Measurements from ENCODE around the gene FBXO9. TPM values are rescaled to one million over a fixed set of nuclear protein-coding genes. Genes with fewer than 3 reads are reported as not detected.

Gene FBXO9
- total and polyA plus RNA-seq, 4 donors: 36.8 to 79.1 (median 51.2) TPM

DNA sequence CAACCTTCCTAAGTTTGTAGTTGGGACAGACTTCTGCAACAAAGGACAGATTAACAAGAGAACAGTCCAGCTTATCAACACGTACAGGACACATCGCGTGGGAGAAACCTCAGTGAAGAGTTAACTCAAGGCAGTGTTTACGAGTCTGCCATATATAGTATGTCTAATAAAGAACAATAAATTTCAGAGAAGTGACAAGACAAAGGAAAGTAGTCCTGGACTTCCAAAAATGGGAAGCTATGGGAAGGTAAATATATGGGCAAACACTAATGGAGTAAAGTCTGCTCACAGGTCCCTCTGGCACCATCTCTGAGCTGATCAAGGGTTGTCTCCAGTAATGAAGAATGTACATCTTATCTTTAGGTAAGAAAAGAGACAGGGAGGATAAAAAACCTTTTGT is 48.5 kb downstream of the FBXO9 start:
- Histone ChIP-seq H3K36me3 (ENCODE audit: control insufficient read depth in 4 of 4, insufficient read depth in 3 of 4, low read depth in 1 of 4, low read length in 3 of 4) (no peaks in the 10 kb centered on the region), H3K9ac (ENCODE audit: low read depth in 1 of 2, low read length in 2 of 2) (no peak overlapping the region), H3K27me3 (ENCODE audit: control insufficient read depth in 4 of 4, insufficient read depth in 4 of 4, low read length in 3 of 4) (no peaks in the 10 kb centered on the region), H3K4me1 (ENCODE audit: control insufficient read depth in 4 of 4, insufficient read depth in 4 of 4, low read length in 3 of 4) (no peaks in the 10 kb centered on the region), H3K27ac (ENCODE audit: low read depth in 1 of 2, low read length in 2 of 2) (no peak overlapping the region), H3K9me3 (ENCODE audit: control insufficient read depth in 4 of 4, low read length in 3 of 4) (no peaks in the 10 kb centered on the region), H3K4me3 (ENCODE audit: low read depth in 1 of 3, low read length in 3 of 3) (no peak overlapping the region)
- 64% methylated on average over 4 of the region's 4 CpGs for WGBS
- TF ChIP-seq JUND (IDR thresholded peaks at IDR 0.05) (no peak), FOXA1 (IDR thresholded peaks at IDR 0.05) (no peak)
- no peak for DNase-seq (ENCODE audit: low spot score)

DNA sequence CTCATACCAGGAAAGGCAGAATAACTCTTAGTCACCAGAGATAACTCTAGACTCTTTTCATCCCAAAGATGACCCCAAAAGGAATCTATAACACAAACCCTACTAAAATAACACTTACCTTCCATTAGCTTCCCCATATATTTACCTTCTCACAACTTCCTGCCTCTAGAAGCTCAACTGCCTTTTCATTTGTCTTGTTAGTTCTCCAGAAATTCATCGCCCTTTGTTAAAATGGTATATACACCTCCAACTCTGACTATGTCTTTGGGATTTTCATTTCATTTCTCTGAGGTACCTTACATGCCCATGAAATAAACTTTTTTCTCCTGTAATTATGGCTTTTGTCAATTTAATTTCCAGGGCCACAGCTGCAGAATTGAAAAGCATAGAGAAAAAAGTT is 49.9 kb downstream of the FBXO9 start:
- 98% methylated on average over 1 of the region's 1 CpG for WGBS
- Histone ChIP-seq H3K4me1 (ENCODE audit: control insufficient read depth in 4 of 4, insufficient read depth in 4 of 4, low read length in 3 of 4) (peaks cover 0 to 3% (median 1%) of the 10 kb centered on the region in 4 donors), H3K9me3 (ENCODE audit: control insufficient read depth in 4 of 4, low read length in 3 of 4) (no peaks in the 10 kb centered on the region), H3K9ac (ENCODE audit: low read depth in 1 of 2, low read length in 2 of 2) (no peak overlapping the region), H3K36me3 (ENCODE audit: control insufficient read depth in 4 of 4, insufficient read depth in 3 of 4, low read depth in 1 of 4, low read length in 3 of 4) (no peaks in the 10 kb centered on the region), H3K27me3 (ENCODE audit: control insufficient read depth in 4 of 4, insufficient read depth in 4 of 4, low read length in 3 of 4) (no peaks in the 10 kb centered on the region), H3K27ac (ENCODE audit: low read depth in 1 of 2, low read length in 2 of 2) (no peak overlapping the region), H3K4me3 (ENCODE audit: low read depth in 1 of 3, low read length in 3 of 3) (no peak overlapping the region)
- TF ChIP-seq FOXA2 (IDR thresholded peaks at IDR 0.05) (no peak), RXRA (IDR thresholded peaks at IDR 0.05) (no peak), SP1 (IDR thresholded peaks at IDR 0.05) (no peak), REST (IDR thresholded peaks at IDR 0.05) (no peak), HNF4A (conservative IDR thresholded peaks at IDR 0.05) (no peak), ZBTB33 (IDR thresholded peaks at IDR 0.05) (no peak)
- no peak for DNase-seq (ENCODE audit: low spot score)

DNA sequence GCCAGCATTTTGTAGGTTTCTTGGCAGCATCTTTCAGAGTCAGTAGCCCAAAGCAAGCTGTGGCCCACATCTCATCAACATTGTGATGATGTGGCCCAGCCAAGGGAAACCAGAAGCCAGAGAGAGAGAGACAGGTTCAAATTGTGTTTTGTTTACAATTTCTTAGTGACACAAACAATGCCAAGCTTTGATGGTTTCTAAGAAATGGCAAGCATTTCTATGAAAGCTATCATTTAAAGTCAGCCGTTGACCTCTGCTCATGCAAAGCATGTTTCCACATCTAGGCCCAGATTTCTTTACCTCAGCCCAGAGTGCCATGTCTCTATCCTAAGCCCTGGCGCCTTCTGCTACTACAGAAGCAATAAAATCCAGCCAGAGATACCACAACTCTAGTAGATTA is 50.5 kb downstream of the FBXO9 start:
- WGBS: 89% methylated on average over 2 of the region's 2 CpGs
- TF ChIP-seq EGR1 (IDR thresholded peaks at IDR 0.05; ENCODE audit: low read depth in 2 of 2) (no peak), YY1 (IDR thresholded peaks at IDR 0.05) (no peak), FOXA1 (IDR thresholded peaks at IDR 0.05) (no peak), ZBTB33 (IDR thresholded peaks at IDR 0.05) (no peak), TAF1 (conservative IDR thresholded peaks at IDR 0.05) (no peak), RAD21 (IDR thresholded peaks at IDR 0.05) (no peak), JUND (IDR thresholded peaks at IDR 0.05) (no peak), RXRA (IDR thresholded peaks at IDR 0.05) (no peak), HNF4G (IDR thresholded peaks at IDR 0.05) (no peak), MAX (IDR thresholded peaks at IDR 0.05) (no peak), NR2F2 (IDR thresholded peaks at IDR 0.05) (no peak), GABPA (IDR thresholded peaks at IDR 0.05 in 1 of 2, conservative IDR thresholded peaks at IDR 0.05 in 1 of 2) (no peak), HNF4A (conservative IDR thresholded peaks at IDR 0.05) (no peak)
- TF ChIP-seq, protein P1, sequence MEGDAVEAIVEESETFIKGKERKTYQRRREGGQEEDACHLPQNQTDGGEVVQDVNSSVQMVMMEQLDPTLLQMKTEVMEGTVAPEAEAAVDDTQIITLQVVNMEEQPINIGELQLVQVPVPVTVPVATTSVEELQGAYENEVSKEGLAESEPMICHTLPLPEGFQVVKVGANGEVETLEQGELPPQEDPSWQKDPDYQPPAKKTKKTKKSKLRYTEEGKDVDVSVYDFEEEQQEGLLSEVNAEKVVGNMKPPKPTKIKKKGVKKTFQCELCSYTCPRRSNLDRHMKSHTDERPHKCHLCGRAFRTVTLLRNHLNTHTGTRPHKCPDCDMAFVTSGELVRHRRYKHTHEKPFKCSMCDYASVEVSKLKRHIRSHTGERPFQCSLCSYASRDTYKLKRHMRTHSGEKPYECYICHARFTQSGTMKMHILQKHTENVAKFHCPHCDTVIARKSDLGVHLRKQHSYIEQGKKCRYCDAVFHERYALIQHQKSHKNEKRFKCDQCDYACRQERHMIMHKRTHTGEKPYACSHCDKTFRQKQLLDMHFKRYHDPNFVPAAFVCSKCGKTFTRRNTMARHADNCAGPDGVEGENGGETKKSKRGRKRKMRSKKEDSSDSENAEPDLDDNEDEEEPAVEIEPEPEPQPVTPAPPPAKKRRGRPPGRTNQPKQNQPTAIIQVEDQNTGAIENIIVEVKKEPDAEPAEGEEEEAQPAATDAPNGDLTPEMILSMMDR (IDR thresholded peaks at IDR 0.05; ENCODE audit: low read depth, low read length, missing input control): no peak
- Histone ChIP-seq H3K4me1 (ENCODE audit: control insufficient read depth in 4 of 4, insufficient read depth in 4 of 4, low read length in 3 of 4) (peaks cover 0 to 3% (median 1%) of the 10 kb centered on the region in 4 donors), H3K9me3 (ENCODE audit: control insufficient read depth in 4 of 4, low read length in 3 of 4) (no peaks in the 10 kb centered on the region), H3K27ac (ENCODE audit: low read depth in 1 of 2, low read length in 2 of 2) (no peak overlapping the region), H3K27me3 (ENCODE audit: control insufficient read depth in 4 of 4, insufficient read depth in 4 of 4, low read length in 3 of 4) (no peaks in the 10 kb centered on the region), H3K36me3 (ENCODE audit: control insufficient read depth in 4 of 4, insufficient read depth in 3 of 4, low read depth in 1 of 4, low read length in 3 of 4) (no peaks in the 10 kb centered on the region), H3K9ac (ENCODE audit: low read depth in 1 of 2, low read length in 2 of 2) (no peak overlapping the region), H3K4me3 (ENCODE audit: low read depth in 1 of 3, low read length in 3 of 3) (no peak overlapping the region)
- DNase-seq (ENCODE audit: low spot score): no peak
